Smooth muscle cell (in vitro differentiated cells): Measurements from ENCODE around the gene PUS10. TPM values are rescaled to one million over a fixed set of nuclear protein-coding genes. Genes with fewer than 3 reads are reported as not detected.

Experiments
- DNase-seq: peaks from one replicate; lab custom pipeline; 2025; ENCODE audit not compliant: unreplicated experiment; lab: John Stamatoyannopoulos, UW
- H2AFZ ChIP-seq: fragments of 200-600 bp; sonication (generic); 2 replicates; pipeline ENCODE4 v1.6.0; 2016; ENCODE audit warnings: antibody characterized with exemption, low read depth, mild to moderate bottlenecking
- H3F3A ChIP-seq: fragments of 200-600 bp; sonication (generic); 2 replicates; pipeline ENCODE4 v1.6.0; 2017; ENCODE audit warnings: antibody characterized with exemption, low read depth
- H3K27ac ChIP-seq: fragments of 200-600 bp; sonication (generic); 2 replicates; pipeline ENCODE4 v1.5.1; 2016; ENCODE audit warnings: low read depth, mild to moderate bottlenecking
- H3K27me3 ChIP-seq: fragments of 200-600 bp; sonication (generic); 2 replicates; pipeline ENCODE4 v1.6.1; 2016; ENCODE audit warnings: low read depth, mild to moderate bottlenecking
- H3K36me3 ChIP-seq: fragments of 200-600 bp; sonication (generic); 2 replicates; pipeline ENCODE4 v1.5.1; 2016; ENCODE audit warnings: low read depth
- H3K4me1 ChIP-seq: fragments of 200-600 bp; sonication (generic); 2 replicates; pipeline ENCODE4 v1.5.1; 2016; ENCODE audit warnings: low read depth
- H3K4me2 ChIP-seq: fragments of 200-600 bp; sonication (generic); 2 replicates; pipeline ENCODE4 v1.6.0; 2016; ENCODE audit warnings: mild to moderate bottlenecking
- H3K4me3 ChIP-seq: fragments of 200-600 bp; sonication (generic); 2 replicates; pipeline ENCODE4 v1.5.1; 2016; ENCODE audit warnings: mild to moderate bottlenecking
- H3K79me2 ChIP-seq: fragments of 200-600 bp; sonication (generic); 2 replicates; pipeline ENCODE4 v1.6.0; 2016; ENCODE audit warnings: low read depth, mild to moderate bottlenecking
- H3K9ac ChIP-seq: fragments of 200-600 bp; sonication (generic); 2 replicates; pipeline ENCODE4 v1.6.0; 2016; ENCODE audit warnings: low read depth
- H3K9me3 ChIP-seq: fragments of 200-600 bp; sonication (generic); replicated peaks from 2 replicates; pipeline ENCODE4 v1.5.1; 2016; ENCODE audit warnings: low read depth
- H4K20me1 ChIP-seq: fragments of 200-600 bp; sonication (generic); 2 replicates; pipeline ENCODE4 v1.6.0; 2016; ENCODE audit warnings: low read depth
- CTCF ChIP-seq: fragments of 200-600 bp; sonication (generic); IDR thresholded peaks from 2 replicates; pipeline ENCODE4 v1.5.1; 2017; ENCODE audit warnings: borderline replicate concordance, mild to moderate bottlenecking, antibody characterized with exemption; ENCODE audit not compliant: insufficient read depth, poor library complexity, severe bottlenecking
- WGBS: methylation state at CpG from one replicate; pipeline ENCODE4 v1.1.7; 2016; ENCODE audit warnings: low lambda C conversion rate; 5-methylcytosine and 5-hydroxymethylcytosine counted together
- polyA plus RNA-seq: library from polyadenylated mRNA; unstranded; fragments of >200 nt; fragmentation: Nextera tagmentation; extraction: Ambion mirVana; gene quantifications from 2 replicates; pipeline ENCODE4 v1.2.1, GENCODE V29; 2016
- total RNA-seq: library from RNA; depleted of rRNA; stranded (reverse); fragments of >200 nt; gene quantifications from 2 replicates; pipeline ENCODE4 v1.2.3, GENCODE V29; 2014

PUS10 gene
- total and polyA plus RNA-seq, 2 experiments from 2014 or later: 3.3 to 6.3 TPM

GRCh38 chr2:60957224-60957623, 60.8 kb downstream of the PUS10 start:
- no peak for TF ChIP-seq CTCF
- H3K4me2 ChIP-seq: no peak overlapping the region
- no peak overlapping the region for H3K9ac ChIP-seq
- H3K27ac ChIP-seq: no peak overlapping the region
- no peaks in the 10 kb centered on the region for H4K20me1 ChIP-seq
- no peaks in the 10 kb centered on the region for H3F3A ChIP-seq
- no peak for DNase-seq
- H3K79me2 ChIP-seq: no peaks in the 10 kb centered on the region
- H3K9me3 ChIP-seq: no peaks in the 10 kb centered on the region
- no peaks in the 10 kb centered on the region for H3K27me3 ChIP-seq
- H3K36me3 ChIP-seq: peaks cover 5% of the 10 kb centered on the region
- 77% methylated on average over 8 of the region's 8 CpGs for WGBS
- no peaks in the 10 kb centered on the region for H3K4me1 ChIP-seq
- no peak overlapping the region for H2AFZ ChIP-seq
- no peak overlapping the region for H3K4me3 ChIP-seq

GRCh38 chr2:60954139-60954538, 63.9 kb downstream of the PUS10 start:
- no peaks in the 10 kb centered on the region for H3K27me3 ChIP-seq
- no peak for TF ChIP-seq CTCF
- no peak overlapping the region for H3K4me3 ChIP-seq
- peaks cover 5% of the 10 kb centered on the region for H3K36me3 ChIP-seq
- H3F3A ChIP-seq: no peaks in the 10 kb centered on the region
- 76% methylated on average over 2 of the region's 2 CpGs for WGBS
- no peaks in the 10 kb centered on the region for H3K79me2 ChIP-seq
- no peaks in the 10 kb centered on the region for H3K4me1 ChIP-seq
- H3K27ac ChIP-seq: no peak overlapping the region
- H3K9me3 ChIP-seq: no peaks in the 10 kb centered on the region
- H3K4me2 ChIP-seq: no peak overlapping the region
- no peaks in the 10 kb centered on the region for H4K20me1 ChIP-seq
- no peak overlapping the region for H3K9ac ChIP-seq
- H2AFZ ChIP-seq: no peak overlapping the region
- DNase-seq: no peak

- TF ChIP-seq CTCF: no peak
- Histone ChIP-seq H3K9me3 (no peaks in the 10 kb centered on the region), H3K4me1 (no peaks in the 10 kb centered on the region), H3K9ac (no peak overlapping the region), H3K79me2 (no peaks in the 10 kb centered on the region), H3K4me3 (no peak overlapping the region), H3K27me3 (no peaks in the 10 kb centered on the region), H3K4me2 (no peak overlapping the region), H3F3A (no peaks in the 10 kb centered on the region), H2AFZ (no peak overlapping the region), H3K27ac (peak overlapping the region; percentile 33), H4K20me1 (no peaks in the 10 kb centered on the region), H3K36me3 (peaks cover 5% of the 10 kb centered on the region)
- no peak for DNase-seq
- WGBS: 83% methylated on average over 6 of the region's 6 CpGs
These were observed 69.0 kb downstream of the PUS10 start for GRCh38 chr2:60948926-60949579.

- H3K9me3 ChIP-seq: no peaks in the 10 kb centered on the region
- H4K20me1 ChIP-seq: no peaks in the 10 kb centered on the region
- H3K4me2 ChIP-seq: no peak overlapping the region
- no peak for TF ChIP-seq CTCF
- no peak overlapping the region for H3K9ac ChIP-seq
- H3K79me2 ChIP-seq: no peaks in the 10 kb centered on the region
- DNase-seq: no peak
- H3K36me3 ChIP-seq: peaks cover 2% of the 10 kb centered on the region
- H3F3A ChIP-seq: no peaks in the 10 kb centered on the region
- no peak overlapping the region for H3K4me3 ChIP-seq
- H3K27ac ChIP-seq: peak overlapping the region; percentile 33
- no peak overlapping the region for H2AFZ ChIP-seq
- no peaks in the 10 kb centered on the region for H3K27me3 ChIP-seq
- no peaks in the 10 kb centered on the region for H3K4me1 ChIP-seq
- 98% methylated on average over 8 of the region's 8 CpGs for WGBS
These were observed 69.9 kb downstream of the PUS10 start for GRCh38 chr2:60948161-60948560.
